GM18526 (cell line): Measurements from ENCODE around the gene HSP90B1.

Experiments
- POLR2A ChIP-seq: IDR thresholded peaks from 3 replicates; pipeline ENCODE4 v1.6.1; 2011; ENCODE audit not compliant: insufficient read length; ENCODE audit errors: extremely low read depth

Gene HSP90B1

GRCh38 chr12:103955811-103956508, 25.8 kb downstream of the HSP90B1 start:
- no peak for TF ChIP-seq POLR2A

DNA sequence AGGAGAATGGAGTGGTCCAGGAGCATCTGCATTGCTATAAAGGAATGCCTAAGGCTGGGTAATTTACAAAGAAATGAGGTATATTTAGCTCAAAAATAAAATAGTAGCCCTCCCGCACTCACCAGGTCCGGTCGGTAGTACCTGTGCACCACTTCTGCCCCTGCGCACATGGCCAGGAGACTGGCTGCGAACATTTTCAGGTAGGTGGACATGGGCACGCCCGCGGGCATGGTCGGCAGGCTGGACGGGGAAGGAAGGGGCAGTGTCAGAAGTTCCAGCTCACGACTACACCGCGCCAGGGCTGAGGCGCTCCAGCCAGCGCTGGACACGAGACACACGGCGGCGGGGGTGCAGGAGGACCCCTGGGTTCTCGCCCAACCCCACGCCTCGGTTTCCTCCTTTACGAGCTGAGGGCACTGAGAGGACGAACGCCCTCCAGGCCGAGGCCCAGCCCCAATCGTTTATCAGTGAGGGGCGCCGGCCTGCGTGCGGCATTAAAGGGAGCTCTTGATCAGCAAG, 26.4 kb downstream of the HSP90B1 start:
- TF ChIP-seq POLR2A = no peak

- no peak for TF ChIP-seq POLR2A
Measured at GRCh38 chr12:103957865-103958388, 27.7 kb downstream of the HSP90B1 start.

DNA sequence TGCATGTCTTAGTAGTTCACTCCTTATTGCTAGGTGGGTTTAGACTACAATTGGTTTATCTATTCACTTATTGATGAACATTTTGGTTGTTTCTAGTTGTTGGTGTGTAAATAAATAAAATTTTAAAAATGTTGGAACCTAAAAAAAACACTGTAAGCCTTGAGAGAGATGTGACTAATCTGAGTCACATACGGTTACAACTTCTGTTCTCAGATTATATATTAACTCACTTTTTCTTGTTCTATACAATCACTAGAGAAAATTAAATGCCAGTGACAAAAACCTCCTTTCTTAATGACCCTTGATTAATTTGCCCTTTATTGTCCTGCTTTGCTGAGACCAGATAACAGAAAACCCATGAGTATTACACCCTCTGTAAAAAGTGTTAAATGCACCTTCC, 28.4 kb downstream of the HSP90B1 start:
- no peak for TF ChIP-seq POLR2A

- no peak for TF ChIP-seq POLR2A
Measured at GRCh38 chr12:103960616-103961227, 30.5 kb downstream of the HSP90B1 start.

- no peak for TF ChIP-seq POLR2A
Measured at GRCh38 chr12:103962493-103962892, 32.3 kb downstream of the HSP90B1 start.

DNA sequence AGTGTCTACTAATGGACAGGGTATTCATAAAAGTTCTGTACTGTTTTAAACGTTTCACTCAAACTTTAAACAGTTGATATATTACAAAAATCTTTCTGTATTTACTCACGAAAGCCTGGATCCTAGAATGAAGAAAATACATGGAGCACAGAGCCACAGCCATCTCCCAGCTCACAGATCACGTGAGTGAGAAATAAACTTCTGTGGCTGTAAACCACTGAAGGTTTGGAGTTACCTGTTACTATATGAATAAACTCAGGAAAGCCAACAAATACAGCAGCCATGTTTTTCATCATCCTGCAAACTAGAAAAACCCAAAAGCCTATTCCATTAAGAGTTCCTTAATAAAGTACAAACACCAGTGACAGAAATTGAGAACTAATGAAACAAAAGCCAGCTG, 34.6 kb downstream of the HSP90B1 start:
- no peak for TF ChIP-seq POLR2A

DNA sequence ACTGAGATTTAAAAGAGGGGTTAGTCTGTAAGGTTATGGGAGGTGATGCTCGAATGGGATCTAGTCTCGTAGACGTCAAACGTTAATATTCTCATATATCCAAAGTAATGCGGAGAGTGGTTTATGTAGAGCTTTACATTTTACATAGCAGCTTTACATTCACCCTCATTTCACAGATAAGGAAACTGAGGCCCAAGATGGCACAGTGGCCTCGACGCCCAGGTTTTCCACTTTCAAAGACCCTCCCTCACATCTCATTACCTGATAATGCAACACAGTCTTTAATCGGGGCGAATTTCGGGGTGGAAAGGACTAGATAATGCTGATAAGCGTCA, 35.0 kb downstream of the HSP90B1 start:
- no peak for TF ChIP-seq POLR2A

GRCh38 chr12:103965590-103966504, 35.6 kb downstream of the HSP90B1 start, which contains the start of gene TDG:
TDG (plus strand) TSS chr12:103965872; CDS start chr12:103966038, 166 bp downstream.
- peak; percentile 91 for TF ChIP-seq POLR2A

DNA sequence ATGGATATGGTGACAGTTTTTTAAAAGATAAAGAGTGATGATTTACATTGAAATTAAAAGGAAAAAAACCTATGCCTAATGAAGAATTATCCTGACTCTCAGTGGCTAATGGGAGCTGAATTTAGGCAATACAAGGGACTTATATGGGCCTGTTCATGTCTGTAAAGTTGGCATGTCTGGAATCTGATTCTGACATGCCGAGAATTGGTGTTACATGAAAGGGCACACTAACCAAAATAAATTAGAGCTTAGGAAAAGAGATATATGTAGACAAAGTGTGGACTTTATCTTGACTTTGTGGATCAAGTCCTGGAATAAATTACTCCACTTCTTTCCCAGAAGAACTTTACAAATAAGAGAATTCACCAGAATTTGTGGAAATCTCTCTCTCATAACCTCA, 36.5 kb downstream of the HSP90B1 start:
- no peak for TF ChIP-seq POLR2A

GRCh38 chr12:103969391-103969790, 39.2 kb downstream of the HSP90B1 start:
- no peak for TF ChIP-seq POLR2A

- TF ChIP-seq POLR2A = no peak
Measured at GRCh38 chr12:103973909-103974308, 43.7 kb downstream of the HSP90B1 start.

DNA sequence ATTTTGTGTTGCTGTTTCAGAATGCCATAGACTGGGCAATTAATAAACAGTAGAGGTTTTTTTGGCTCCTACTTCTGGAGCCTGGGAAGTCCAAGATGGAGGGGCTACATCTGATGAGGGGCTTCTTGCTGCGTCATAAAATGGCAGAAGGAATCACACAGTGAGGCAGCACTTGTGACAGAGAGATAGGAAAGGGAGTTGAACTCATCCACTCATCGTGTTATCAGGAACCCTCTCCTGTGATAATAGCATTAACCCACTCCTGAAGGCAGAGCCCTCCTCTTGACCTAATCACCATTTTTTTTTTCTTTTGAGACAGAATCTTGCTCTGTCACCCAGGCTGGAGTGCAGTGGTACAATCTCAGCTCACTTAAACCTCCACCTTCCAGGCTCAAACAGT, 45.2 kb downstream of the HSP90B1 start:
- no peak for TF ChIP-seq POLR2A

- no peak for TF ChIP-seq POLR2A
Measured at GRCh38 chr12:103978384-103978982, 48.3 kb downstream of the HSP90B1 start.

DNA sequence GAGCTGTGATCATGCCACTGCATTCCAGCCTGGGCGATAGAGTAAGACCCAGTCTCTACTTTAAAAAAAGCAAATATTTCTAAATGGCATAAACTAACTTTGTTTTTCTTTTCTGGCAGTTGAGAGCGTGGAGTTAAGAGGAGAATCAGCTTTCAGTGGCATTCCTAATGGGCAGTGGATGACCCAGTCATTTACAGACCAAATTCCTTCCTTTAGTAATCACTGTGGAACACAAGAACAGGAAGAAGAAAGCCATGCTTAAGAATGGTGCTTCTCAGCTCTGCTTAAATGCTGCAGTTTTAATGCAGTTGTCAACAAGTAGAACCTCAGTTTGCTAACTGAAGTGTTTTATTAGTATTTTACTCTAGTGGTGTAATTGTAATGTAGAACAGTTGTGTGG, 56.6 kb downstream of the HSP90B1 start:
- no peak for TF ChIP-seq POLR2A
